HG03571 (cell line): ENCODE data around the gene CDC23.
"Not testable (repeated sequence)": the region's sequence is repeated elsewhere in the genome, so short reads cannot be mapped to it uniquely, and the experiment has no call there.

Source experiments
- ATAC-seq: cut with Tn5 transposase; IDR thresholded peaks from one replicate; pipeline ENCODE4 v1.9.1; 2021; ENCODE audit not compliant: unreplicated experiment

CDC23 gene

DNA sequence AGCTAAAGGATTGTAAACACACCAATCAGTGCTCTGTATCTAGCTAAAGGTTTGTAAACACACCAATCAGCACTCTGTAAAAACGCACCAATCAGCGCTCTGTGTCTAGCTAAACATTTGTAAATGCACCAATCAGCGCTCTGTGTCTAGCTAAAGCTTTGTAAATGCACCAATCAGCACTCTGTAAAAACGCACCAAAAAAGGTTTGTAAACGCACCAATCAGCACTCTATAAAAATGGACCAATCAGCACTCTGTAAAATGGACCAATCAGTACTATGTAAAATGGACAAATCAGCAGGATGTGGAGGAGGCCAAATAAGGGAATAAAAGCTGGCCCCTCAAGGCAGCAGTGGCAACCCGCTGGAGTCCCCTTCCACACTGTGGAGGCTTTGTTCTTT lies 69.5 kb downstream of the CDC23 start:
- not testable (repeated sequence) for ATAC-seq

GRCh38 chr5:138141734-138142133 lies 71.4 kb downstream of the CDC23 start:
- ATAC-seq: no peak

- ATAC-seq: no peak
Observed at GRCh38 chr5:138140268-138140667, 72.9 kb downstream of the CDC23 start.

DNA sequence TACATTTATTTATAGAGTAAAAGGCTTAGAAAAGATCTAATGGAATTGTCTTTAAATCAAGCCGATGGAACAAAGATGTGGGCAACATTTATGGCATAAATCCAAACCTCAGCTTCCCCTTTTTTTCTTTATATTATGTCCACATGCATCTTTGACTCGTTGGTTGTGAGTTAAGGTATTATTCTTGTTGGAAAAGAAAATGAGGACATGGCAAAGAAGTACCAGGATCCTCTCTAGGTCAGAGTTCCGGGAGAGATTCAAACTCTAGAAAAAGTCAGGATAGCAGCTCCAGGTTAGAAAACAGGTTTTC lies 73.4 kb downstream of the CDC23 start:
- no peak for ATAC-seq

DNA sequence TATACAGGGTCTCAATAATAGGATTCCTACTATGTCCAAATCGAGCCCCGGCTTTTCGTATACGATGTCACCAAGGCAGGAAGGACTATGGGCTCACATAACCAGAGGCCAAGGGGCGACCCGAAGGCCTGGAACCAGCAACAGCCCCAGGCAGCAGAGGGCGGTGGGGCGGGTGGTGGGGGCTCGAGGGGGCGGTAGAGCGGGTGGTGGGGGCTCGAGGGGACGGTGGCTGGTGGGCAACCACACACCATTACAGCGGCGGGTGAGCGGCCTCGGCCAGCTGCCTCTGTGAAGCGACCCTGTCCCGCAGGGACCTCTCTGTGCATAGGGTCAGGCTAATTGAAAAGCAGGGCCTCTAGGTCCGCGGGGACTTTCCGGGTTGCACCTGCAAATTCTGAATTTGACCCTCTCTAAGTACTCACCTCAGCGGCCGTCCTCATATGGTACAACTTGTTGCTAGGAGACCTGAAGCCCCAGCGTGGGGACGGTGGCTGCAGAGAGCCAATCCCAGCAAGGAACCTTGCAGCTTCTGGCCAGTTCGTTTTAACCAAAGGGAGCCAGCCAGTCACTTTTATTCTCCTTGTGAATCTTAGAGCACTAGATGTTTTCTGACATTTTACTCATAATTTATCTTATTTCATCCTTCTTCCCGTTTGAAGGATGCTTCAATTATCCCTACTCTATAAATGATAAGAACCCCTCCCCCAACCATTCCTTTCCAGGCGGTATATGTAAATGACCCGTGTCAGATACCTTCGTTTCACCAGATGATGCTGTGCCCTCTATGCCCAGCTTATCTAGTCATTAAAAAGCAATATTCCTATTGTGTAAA lies 74.0 kb downstream of the CDC23 start, which contains the start of gene NME5:
TSS of gene NME5 (minus strand) at position 480 of the 832 bp plus-strand sequence. CDS start 648 bp downstream, outside the sequence.
- ATAC-seq: no peak
